NCI-H774 (cell line): Measurements from ENCODE around the gene FAM3B.

ENCODE experiments used
- DNase-seq: peaks from one replicate; lab custom pipeline; 2025; lab: John Stamatoyannopoulos, UW

The FAM3B gene

DNA sequence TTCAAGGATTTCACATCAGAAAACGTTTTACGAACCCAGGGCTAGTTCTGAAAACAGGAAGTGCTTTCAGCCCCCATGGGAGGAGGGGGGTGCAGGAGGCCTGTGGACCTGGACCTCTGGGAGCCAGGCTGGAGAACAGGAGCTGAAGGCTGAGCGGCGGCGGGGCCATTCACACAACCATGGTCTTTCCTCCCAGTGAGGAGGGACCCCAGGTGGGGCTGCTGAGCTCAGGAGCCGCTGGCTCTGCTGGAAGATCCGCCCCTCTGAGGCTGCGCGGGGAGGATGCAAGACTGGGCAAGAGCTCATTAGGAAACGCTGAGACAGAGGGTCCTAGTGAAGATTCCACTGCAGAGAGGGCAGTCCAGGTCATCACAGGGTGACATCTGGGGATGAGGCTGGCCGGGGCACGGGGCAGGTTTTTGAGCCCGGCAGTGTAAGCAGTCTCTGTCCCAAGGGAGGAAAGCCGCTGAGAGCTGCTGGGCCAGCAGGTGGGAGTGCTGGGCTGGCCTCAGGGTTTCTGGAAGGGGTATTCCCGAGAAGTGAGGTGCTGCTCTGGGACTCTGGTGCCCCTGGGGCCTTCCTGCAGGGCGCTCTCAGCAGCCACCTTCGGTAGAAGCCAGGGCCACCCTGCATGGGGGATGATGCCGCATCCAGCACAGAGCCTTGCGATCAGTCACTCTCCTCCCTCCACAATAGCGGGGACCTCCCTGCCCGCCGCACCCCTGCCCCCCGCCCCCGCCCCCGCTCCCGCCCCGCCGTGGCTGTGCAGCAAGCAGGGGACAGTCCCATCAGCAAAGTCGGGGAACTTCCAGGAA, 52.7 kb downstream of the FAM3B start:
- DNase-seq, result no peak

DNA sequence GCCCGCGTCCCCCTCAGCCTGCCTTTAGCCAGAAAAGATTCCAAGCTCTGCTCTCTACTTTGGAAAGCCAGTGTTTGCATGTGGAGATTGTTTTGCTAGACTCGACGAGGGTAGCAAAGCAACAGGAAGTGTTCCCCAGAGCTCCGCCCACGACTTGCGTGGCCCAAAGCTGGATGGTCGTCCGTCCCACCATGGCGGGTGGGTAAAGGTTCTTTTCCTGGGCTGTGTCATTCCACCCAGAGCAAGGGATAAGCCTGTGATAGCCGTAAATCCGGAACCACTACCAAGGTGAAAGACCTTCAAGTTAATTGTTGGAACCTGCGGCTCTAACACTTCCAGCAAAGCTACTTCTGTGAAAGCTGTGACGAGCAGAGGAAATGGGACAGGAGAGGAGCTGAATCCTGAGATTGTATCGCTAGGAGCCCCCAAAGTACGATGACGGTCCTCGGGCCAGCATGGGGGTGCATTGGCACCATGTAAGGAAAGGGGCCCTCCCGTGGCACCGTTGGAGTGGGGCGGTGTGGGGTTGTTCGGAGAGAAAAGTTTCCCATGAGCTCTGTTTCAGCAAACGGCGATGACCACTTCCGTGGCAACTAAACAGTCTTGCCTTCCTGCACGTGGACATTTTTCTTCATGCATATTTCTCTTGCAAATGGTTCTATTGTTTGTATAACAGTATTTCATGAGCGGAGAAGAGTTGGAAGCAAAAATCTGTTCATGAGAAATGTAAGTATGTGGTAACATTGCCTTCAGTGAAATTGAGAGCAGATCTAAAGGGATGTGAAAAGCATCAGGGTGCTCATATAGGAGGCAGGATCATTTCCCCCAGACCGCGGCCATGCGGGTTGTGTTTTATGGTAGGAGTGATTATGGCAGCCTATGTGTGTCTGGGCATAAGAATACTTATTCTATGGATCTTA, 53.6 kb downstream of the FAM3B start:
- peak; percentile 1 for DNase-seq

DNA sequence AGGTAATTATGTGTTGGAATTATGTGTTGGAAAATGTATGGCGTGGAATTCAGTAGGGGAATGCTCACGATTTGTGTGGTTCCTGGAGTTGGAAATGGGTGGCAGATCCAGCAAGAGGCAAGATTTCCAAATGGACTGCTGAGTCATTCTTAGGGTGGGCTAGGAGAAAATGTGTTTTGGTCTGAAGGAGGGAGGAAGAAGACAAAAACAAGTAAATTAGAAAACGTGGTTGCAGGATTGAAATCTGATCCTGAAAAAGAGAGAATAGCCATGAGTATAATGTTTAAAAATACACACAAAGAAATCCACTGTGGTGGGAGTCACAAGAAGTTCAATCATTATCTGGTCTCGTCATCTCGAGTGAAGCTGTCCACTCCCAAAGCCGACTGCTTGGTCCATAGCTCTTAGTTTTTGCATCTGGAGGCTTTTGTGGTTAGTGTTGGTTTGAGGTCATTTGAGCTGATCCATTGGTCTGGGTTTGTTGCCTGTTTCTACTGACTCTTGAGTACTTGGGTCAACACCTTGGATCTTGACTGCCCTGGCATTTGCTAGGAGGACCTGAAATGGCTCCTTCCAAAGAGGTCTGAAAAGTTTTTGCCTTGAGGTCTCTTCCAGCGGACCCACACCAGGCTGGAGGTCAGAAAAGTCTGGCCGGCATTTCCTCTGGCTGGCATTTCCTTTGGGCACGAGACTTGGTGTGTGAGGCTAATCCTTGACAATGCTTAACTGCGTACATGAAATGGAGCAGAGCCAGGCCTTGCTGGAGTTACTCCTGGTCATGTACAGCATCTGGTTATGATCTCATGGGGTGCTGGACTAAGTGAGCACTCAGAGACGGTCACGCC, 54.5 kb downstream of the FAM3B start:
- no peak for DNase-seq

DNA sequence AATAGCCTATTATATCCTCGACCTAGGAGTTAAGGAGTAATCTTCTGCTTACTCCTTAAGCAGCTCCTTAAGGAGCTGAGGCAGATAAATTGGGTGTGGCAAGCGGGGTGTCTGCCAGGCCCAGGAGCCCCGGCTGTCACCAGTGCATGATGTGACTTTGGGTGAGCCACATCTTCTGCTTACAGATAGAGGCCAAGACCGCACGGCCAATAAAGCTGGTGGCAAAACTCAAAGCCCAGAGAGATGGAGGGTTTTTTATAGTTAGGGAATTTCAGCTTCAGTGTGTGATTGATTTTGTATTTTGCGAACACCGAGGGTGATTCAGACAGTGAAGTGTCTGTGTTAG, 55.1 kb downstream of the FAM3B start:
- no peak for DNase-seq

DNA sequence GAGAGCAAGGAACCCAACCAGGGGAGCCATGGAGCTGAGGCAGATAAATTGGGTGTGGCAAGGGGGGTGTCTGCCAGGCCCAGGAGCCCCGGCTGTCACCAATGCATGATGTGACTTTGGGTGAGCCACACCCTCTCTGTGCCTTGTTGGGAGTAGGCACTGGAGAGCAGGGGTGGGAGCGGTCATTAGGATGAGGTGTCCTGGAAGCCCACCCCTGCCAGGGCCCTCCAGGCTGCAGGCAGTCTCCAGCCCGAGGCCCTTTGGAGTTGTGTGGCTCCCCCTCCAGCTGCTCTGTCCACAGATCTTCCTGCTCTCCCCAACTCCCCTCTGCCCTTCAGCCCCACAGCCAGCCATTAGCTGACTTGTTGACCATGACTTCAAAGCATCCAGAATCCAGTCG, 56.7 kb downstream of the FAM3B start:
- DNase-seq, result no peak

DNA sequence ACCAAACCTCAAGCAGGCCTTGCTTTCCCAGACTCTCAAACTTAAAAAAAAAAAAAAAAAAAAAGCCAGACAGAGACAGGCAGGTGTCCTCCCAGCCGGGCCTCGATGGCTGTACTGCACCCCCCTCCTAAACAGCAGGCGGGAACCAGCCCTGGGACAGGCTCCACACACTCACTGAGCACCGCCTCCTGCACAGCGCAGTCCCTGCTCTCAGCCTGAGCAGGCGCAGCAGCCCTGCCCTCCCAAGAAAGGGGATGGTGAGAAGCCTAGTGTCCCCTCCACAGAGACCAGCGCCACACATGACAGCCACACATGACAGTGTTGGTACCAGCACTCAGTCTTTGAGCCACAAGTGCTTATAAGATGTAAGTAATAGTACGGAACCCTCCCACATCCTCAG, 57.2 kb downstream of the FAM3B start:
- no peak for DNase-seq

DNA sequence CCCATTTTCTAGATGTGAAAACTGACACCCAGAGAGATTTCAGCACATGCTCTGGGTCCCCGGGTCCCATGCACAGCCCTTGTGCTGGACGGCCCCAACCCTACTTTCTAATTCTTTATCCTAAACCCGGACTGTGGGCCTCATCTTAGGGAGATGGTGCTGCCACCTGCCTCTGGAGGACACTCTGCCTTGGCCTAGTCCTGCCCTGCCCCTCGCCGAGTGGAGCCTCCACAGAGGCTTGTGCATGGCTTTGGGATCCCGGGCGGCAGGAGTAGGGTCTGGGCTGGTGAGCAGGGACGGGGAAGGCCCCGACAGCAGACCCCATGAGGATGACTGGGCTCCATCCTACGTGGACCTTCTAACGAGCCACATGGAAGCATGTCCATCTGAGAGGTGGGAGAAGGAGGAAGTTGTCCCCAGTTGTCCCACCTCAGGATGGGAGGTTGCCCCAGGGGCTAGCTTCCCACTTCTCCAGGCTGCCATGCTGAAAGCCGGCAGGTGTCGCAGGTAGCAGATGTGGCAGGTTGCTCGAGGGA, 57.6 kb downstream of the FAM3B start:
- no peak for DNase-seq

DNA sequence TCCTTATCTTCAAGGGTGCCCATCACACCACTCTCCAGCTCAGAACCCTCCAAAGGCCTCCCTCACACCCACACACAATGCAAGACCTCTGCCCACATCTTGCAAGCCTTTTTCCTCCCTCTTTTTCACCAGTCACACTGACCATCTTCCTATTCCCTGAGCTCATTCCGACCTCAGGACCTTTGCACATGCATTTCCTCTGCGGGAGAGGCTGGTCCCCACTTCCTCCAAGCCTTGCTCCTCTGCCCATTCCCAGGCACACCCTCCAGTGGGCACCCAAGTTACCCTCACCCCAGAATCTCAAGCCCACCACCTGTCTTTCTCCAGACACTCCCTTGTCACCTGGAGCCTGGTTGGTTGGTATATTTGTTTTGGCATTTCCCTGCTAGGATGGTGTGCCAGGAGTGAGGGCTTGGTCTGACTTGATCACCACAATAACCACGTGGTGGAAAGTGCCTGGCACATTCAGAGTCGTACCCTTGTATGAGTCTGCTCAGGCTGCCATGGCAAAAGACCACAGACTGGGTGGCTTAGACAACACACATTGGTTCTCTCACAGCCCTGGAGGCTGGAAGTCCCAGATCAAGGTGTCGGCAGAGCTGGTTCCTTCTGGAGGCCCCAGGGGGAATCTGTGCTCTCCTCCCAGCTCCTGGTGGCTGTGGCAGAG, 58.4 kb downstream of the FAM3B start:
- DNase-seq, result no peak

DNA sequence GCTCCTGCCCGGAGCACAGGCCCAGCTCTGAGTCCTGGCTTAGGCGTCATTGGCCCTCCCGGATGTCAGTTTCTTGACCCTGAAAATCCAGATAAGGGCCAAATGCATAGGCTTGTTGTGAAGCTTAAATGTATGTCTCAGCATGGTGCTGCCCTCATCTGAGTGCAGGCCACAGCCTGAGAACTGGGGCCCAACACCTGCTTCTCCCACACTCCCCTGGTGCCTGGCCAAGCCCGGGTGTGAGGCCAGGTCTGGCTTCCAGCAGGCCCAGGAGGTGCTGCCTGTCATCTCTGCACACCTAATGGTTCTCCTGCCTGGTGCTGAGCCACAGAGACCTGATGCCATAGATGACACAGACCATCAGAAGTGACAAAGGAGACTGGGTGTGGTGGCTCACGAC, 59.3 kb downstream of the FAM3B start:
- no peak for DNase-seq

DNA sequence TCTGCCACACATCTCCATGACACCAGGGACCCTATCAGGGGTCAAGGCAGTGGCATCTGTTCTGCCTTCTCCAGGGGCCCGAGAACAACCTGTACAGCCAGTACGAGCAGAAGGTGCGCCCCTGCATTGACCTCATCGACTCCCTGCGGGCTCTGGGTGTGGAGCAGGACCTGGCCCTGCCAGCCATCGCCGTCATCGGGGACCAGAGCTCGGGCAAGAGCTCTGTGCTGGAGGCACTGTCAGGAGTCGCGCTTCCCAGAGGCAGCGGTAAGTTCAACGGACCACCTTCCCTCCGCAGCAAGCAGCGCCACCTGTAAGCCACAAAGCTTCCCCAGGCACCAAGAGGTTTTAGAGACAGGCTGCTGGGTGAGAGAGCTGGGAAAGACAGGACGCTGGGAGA, 61.1 kb downstream of the FAM3B start:
- no peak for DNase-seq

DNA sequence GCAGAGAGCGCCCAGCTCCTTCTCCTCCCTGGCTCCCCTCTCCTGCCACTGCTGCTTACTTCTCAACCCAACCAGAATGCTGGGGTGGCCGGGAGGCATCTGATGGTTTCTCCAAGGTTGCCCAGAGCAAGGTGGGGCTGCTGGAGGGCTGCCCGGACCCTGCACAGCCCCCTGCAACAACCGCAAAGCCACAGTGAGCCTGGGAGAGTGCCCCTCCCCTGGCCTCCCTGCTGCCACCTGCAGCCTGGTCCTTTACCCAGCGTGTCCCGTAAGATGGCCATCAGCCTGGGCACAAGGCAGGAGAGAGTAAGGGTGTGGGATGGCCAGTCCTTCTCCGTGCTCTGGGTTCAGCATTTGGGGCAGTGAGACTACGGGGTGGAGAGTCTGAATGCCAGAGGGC, 62.2 kb downstream of the FAM3B start:
- DNase-seq, result no peak

DNA sequence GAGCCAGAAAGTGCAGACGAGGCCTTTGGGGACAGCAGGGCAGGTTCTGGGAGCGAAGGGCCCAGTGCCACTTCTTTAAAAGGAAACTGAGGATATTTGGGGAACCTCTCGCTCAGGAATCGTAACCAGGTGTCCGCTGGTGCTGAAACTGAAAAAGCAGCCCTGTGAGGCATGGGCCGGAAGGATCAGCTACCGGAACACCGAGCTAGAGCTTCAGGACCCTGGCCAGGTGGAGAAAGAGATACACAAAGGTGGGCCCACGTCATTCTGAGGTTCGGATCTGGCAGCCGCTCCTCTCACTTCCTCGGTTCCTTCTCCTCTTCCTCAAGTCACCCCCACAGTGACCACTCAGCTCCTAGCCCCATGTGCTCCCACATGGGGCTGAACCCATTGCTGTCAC, 63.3 kb downstream of the FAM3B start:
- no peak for DNase-seq

DNA sequence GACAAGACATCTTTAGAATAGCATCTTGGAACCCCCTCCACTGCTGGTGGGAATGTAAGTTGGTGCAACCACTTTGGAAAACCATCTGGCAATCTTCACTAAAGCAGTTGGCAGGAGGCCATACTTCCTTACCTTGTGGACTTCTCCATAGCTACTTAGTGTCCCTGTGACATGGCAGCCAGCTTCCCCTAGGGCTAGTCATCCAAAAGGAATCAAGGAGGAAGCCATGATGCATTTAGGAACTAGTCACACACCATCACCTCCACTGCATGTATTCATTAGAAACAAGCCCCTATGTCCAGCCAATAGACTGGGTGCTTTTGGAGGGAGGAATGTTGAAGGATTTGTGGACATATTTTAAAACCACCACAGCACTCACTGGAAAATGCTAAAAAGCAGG, 65.1 kb downstream of the FAM3B start:
- DNase-seq, result no peak

DNA sequence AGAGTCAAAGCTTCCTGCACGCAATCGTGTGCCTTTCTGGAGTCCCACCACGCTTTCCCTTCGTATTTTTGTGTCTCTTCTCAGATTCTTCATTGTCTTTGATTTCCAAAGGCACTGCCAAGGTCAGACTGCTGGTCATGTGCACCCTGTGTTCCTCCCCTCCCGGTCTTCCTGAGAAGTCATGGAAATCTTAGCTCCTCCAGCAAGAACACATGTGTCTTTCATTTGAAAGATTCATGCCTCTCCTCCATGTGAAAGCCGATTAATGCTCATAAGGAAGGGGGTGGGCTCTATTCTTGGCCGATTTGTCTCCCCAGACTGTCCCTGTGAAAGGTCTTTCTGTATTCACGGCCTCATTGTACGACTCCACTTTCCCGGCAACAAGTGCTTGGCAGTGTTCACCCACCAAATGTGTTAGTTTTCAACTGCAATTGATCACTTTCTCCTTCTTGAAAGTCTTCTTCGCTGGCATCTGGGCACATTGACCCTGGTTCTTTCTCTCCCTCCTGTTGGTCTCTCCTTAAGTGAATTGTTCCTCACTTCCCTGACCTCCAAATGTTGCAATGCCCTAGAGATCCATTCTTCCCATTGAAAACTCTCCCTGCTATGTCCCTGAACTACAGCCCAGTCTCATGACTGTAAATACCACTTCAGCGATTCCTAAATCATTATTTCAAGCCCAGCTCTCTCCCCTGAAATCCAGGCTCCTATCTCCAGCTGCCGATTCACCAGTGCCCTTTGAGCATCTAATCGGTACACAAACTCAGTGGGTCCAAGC, 70.6 kb downstream of the FAM3B start:
- no peak for DNase-seq

DNA sequence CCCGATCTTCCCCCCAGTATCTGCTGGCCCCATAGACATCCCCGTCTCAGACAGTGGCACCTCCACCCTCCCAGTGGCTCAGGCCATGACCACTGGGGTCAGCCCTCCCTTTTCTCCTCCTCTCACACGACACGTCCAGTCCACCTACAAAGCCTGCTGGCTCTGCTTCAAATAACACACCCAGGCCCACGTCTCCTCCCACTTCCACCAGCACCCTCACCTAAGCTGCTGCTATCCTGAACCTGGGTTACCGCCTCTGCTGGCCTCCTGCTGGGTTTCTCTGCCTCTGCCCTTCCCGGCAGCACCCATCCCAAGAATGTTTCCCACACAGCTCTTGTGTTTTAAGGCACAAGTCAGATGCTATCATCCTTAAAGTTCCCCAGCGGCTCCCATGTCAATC, 71.2 kb downstream of the FAM3B start:
- no peak for DNase-seq

DNA sequence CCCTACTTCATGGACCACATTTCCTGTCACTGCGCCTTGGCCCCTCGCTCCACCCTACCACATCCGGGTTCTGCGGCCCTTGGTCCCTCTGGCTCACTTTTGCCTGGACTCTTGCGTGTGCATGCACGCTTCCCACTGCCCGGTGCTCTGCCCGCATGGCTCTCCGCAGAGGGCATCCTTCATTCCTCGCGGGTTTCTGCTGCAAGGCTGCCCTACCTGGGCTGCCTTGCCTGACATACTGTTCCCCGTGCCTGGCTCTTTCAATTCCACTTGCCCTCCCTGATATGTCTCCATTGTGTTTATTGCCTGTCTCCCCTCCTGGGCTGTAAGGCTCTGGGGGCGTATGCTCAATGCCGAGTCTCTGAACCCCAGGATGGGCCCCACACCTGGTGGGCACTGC, 71.7 kb downstream of the FAM3B start:
- DNase-seq, result no peak

DNA sequence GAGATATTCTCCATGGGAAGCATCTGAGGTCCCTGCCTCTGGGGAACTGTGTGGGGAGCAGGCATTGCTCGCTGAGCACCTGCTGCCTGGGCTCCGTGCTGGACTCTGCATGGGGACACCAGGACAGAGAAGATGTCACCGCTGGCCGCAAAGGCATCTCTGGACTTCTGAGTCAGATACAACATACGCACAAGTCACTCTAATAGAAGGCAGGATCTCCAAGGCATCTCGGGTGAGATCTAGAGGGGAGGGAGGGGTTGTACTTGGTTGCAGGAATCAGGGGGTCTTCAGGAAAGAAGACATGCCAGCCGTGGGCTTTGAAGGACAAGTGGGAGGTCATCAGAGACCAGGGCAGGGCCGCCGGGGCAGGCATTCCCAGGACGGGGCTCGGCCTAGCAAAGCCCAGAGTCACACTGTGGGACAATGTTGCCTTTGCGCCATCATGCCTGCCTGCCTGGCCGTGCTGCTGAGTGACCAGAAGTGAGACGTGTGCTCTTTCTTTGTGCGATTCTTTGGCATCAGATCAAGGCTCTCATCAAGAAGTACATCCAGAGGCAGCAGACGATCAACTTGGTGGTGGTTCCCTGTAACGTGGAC, 73.5 kb downstream of the FAM3B start:
- DNase-seq, result no peak

DNA sequence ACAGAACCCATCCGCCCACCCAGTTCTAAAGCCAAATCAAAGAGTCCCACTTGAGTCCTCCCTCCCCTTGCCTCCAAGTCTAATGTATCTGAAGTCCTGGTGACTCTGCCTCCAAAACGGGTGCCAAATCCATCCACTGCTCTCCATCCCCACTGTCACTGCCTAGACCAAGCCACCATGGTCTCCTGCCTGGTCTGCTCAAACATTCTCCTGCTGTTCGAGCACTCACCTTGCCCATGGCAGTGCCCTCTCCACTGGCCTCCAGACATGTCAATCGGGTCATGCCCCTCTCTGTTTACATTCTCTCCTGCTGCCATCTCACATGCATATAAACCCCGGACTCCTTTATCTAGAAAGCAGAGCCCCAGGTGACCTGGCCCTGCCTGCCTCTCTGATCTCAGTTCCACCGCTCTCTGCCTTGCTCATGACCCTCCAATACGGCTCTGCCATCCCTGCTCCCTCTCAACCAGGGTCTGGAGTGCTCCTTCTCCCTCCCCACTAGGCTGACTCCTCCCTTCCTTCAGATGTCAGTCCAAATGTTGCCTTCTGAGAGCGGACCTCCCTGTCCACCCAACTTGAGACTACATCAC, 77.4 kb downstream of the FAM3B start:
- DNase-seq, result no peak

DNA sequence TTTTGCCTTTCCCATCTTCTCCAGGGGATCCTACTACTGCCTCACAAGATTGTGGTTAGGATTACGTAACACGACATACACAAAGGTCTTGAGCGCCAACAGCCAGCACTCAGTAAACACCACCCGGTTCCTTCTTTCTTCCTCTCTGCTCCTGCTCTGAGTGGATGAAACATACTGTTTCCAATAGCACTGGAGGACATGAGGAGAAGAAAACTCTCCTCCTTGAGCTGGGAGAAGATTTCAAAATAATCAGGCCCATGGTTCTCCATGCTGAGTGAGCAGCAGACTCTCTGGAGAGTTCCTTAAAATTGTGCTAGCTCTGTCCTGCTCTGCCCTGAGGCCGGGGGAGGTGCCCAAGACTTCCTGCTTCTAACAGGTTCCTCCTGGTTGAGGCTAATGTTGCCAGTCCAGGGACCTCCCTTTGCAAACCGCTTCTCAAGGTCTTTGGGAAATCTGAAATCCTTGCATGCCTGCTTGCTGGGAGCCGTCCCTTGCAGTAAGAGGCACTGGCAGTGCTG, 80.0 kb downstream of the FAM3B start:
- DNase-seq, result no peak

DNA sequence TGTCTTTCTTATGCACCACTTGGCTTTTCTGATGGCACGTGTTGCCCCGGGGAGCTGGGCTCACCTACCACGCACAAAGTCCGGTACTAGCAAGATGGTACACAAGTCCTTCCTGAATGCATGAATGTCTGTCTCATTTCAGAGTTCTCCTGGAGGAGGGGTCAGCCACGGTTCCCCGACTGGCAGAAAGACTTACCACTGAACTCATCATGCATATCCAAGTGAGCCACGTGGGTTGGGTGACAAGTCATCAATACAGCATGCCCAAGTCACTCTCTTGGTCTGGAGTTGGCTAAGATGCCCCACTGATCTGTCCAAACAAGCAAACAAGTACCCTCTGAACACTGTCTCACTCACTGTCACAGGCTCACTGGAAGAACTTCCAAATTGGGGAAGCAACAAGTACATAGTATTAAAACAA, 80.9 kb downstream of the FAM3B start:
- no peak for DNase-seq
